ENCODE measurements around the gene HSD11B1.
A peak's percentile ranks its signal among the peaks of the same experiment; 100 is the strongest.

HSD11B1 gene

DNA sequence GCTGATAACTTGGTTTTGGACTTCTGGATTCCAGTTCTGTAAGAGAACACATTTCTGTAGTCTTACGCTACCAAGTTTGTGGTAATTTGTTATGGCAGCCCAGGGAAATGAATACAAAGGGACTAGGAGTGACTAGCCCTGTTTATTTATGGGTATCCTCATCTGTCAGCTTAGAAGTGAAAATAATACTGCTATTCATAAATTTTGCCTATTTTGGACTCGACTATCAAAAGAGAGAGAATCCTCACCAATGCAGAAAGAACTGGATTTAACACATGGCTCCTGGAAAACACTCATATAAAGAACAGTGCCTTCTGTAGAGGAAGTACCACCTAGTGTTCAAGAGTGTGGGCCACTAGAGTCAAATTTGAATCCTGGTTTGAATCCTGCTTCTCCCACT is 22.6 kb downstream of the HSD11B1 start:
- no peak for DNase-seq (ENCODE audit: low read depth)

DNA sequence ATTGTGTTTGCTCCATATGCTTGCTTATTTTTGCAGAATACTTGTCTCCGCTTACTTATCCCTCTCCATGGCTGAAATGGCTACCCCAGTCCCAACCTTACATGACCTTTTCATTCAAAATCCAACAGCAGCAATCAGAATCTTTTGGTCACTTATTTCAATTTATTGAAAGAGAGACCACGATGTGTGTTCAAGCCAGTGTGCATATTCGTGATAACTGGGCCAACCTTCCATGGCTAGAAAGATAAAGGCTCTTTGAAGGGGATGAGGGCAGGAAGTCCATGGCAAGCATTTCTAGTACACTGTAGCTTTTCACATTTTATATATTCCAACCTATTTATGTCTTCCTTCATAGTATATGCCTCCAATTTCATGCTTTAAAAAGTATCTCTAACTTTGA is 23.1 kb downstream of the HSD11B1 start:
- no peak for DNase-seq (ENCODE audit: low read depth)

GRCh38 chr1:209728466-209728865 is 23.8 kb downstream of the HSD11B1 start:
- DNase-seq (ENCODE audit: low read depth): no peak

DNA sequence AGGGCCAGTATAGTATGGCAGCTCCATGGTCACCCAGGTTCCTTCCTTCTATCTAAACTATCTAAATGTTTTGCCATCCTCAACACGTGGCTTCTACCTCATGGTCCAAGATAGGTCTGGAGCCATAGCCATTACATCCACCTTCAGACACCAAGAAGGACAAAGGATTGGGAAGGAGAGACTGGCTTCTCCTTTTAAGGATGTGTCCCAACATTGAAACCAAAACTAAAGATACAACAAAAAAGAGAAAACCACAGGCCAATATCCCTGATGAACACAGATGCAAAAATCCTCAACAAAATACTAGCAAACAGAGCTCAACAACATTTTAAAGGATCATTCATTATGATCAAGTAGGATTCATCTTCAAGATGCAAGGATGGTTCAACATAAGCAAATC is 24.8 kb downstream of the HSD11B1 start:
- DNase-seq (ENCODE audit: low read depth): no peak

- DNase-seq (ENCODE audit: low read depth): peak; percentile 51
Measured at GRCh38 chr1:209732725-209733124, 28.1 kb downstream of the HSD11B1 start.

DNA sequence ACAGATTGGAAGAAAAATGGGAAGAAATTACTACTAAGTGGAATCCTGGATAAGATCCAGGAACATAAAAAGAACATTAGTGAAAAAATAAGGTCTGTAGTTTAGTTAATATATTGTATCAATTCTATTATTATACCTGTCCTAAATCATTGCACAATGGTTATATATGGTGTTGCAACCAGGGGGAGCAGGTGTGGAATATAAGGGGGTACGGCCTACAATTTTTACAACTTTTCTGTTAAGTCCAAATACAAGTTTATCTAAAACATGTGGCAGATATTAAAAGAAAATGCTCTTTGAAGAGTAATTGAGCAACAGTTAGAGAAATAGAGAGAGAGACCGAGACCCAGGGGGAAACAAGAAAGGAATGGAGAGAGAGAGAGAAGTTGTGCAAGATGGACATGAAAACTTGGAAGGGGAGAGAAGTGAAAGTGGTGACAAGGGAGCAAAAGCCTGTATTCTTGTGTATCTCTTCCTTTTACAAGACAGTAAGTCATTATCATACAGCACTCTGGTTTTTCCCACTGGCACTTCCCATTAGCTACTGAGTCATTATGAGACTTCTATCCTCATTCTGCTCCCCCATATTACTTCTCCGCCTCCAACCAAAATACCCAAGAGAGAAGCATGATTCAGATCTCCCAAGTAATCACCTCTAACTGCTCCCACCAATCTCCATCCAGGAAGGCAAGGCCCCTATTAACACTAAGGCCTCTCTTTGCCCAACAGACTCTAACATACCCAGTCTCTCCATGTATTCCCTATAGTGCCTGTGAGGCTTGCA is 29.0 kb downstream of the HSD11B1 start:
- DNase-seq (ENCODE audit: low read depth): peak; percentile 36

DNA sequence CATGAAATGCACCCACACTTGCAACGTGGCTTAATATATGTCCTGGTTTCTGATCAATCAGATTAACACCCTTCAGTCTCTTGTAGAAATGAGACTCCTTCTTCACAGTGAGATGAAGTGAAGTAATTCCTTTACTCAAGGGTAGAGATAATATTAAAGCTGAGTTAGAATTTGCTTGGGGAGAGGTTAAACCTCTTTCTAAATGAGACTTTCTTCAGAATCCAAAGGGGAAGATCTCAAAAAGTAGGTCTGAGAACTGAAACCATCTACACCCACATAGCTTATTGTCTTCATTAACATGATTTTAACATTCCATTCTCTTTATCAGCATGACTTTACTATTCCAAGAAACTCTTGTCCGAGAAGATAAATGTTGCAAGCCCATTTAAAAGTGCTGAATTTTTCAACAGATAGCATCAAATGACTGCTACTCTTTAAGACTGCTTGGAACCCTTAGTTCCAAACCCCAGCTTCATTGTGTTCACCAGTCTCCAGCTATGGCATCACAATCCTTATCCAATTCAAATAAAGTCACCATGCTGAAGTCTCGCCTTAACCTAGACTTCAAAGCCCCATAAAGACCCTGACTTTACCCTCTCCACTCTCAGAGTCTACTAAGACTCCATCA is 32.0 kb downstream of the HSD11B1 start:
- DNase-seq (ENCODE audit: low read depth): no peak

GRCh38 chr1:209737118-209737505 is 32.5 kb downstream of the HSD11B1 start:
- no peak for DNase-seq (ENCODE audit: low read depth)

GRCh38 chr1:209738270-209738669 is 33.6 kb downstream of the HSD11B1 start:
- no peak for DNase-seq (ENCODE audit: low read depth)

- no peak for DNase-seq (ENCODE audit: low read depth)
Measured at GRCh38 chr1:209741193-209741592, 36.5 kb downstream of the HSD11B1 start.

DNA sequence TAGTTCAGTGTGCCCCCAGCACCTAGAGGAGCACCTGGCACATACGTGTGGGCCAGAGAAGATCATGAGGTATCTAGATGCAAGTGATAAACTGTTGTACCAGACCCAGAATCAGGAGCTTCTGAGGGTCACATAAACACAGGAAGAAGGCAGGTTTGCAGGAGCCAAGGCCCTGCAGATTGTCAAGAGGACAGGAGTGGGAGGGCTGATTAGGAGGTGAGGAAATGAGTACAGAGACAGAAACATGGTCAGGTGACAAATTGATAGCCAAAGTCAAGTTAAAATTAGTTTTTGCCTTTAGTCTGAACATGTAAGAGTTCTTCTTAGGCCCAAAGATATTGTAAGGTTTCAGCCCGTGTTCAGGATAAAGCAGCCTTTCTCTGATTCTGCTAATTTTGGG is 37.2 kb downstream of the HSD11B1 start:
- no peak for DNase-seq (ENCODE audit: low read depth)

- peak; percentile 74 for DNase-seq (ENCODE audit: low read depth)
Measured at GRCh38 chr1:209742409-209743144, 37.9 kb downstream of the HSD11B1 start.

DNA sequence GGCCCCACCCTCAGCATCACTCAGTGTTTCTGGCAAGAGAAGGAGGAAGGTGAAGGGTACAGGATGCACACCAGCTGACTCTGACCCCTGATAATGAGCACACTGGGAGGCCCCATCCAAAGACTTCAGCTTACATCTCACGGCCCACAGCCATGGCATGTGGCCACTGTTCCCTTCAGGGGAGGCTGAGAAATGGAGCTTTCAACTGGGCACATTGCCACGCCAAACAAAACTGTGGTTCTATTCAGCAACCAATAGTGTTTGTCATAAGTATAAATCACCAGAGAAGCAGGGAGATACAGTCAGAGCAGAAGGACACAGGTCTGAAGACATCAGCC is 38.5 kb downstream of the HSD11B1 start:
- DNase-seq (ENCODE audit: low read depth): peak; percentile 40

DNA sequence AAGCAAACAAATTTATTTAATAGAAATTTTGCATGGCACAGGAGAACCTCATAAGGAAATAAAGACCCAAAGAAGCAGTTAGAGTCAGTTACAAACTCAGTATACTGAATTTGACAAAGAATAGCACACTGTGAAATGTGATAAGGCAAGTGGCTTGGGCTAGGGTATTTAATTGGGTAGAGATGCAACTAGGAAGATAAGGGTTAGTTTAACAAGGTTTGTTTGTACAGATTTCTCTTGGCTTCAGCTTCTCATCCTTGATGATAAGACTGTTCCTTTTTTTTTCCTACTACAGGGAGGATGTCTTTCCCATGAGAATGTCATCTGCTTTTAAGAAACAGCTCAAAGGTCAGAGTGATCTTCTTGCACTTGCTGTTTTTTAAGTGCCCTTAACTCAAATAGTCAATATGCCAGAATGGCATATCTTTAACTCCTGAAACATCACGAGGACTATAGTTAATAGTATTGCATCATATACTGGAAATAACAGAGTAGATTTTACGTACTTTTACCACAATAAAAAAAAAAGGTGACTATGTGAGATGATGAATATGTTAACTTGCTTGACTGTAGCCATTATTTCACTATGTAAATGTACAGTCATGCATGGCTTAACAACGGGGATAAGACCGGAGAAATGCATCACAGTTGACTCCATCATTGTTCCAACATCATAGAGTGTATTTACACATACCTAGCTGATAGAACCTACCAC is 42.0 kb downstream of the HSD11B1 start:
- DNase-seq (ENCODE audit: low read depth): peak; percentile 80

DNA sequence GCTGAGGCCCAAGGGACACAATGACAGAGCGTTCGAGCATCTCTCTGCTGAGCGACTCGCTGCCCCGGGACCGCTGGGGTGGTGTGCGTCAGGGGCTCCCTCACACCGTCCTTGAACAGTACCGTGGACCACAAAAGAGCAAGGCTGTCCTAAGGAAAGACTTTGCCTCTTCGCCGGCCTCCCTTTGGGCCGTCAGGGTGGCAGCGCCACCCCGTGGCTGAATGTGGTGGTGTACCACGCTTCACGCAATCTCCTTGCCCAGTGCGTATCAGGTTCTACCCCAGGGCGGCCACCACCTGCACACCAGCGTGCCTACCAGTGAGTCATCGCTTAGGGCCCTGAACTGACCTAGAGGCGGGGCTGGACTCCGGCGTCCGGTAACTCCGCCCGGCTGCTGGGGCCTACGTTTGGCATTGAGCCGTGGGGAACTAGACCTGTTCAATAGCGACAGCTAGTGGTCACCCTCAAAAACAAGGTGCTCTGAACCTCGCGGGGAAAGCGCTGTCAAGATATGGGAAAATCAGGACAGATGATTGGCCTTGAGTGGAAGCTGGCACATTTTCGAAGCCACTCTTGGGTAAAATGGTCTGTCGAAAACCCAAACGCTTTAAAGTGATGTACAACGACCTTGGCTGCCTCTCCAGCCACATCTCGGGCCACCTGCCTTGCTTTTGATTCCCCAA is 43.1 kb downstream of the HSD11B1 start:
- DNase-seq (ENCODE audit: low read depth): peak; percentile 95

GRCh38 chr1:209748620-209749019 is 44.0 kb downstream of the HSD11B1 start:
- DNase-seq (ENCODE audit: low read depth): no peak

GRCh38 chr1:209749205-209749604 is 44.6 kb downstream of the HSD11B1 start:
- no peak for DNase-seq (ENCODE audit: low read depth)

- DNase-seq (ENCODE audit: low read depth): no peak
Measured at GRCh38 chr1:209749670-209750323, 45.2 kb downstream of the HSD11B1 start.

- no peak for DNase-seq (ENCODE audit: low read depth)
Measured at GRCh38 chr1:209751627-209752231, 47.1 kb downstream of the HSD11B1 start.

DNA sequence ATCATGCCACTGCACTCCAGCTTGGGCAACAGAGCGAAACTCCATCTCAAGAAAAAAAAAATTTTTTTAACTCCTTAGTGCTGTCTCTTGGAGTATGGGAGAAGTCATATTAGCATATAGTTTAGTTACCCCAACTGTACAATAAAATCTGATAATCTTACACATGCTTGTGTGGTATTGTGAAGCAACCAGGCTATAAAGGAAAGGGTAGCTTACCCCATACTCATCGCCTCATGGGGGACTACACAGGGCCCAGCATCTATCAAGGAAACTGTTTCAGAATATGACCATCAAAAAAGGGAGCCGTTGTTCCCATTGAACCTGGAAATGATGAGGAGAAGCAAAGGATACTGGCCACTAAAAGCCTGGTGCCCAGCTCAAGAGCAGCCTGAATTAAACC is 48.2 kb downstream of the HSD11B1 start:
- DNase-seq (ENCODE audit: low read depth): no peak

DNA sequence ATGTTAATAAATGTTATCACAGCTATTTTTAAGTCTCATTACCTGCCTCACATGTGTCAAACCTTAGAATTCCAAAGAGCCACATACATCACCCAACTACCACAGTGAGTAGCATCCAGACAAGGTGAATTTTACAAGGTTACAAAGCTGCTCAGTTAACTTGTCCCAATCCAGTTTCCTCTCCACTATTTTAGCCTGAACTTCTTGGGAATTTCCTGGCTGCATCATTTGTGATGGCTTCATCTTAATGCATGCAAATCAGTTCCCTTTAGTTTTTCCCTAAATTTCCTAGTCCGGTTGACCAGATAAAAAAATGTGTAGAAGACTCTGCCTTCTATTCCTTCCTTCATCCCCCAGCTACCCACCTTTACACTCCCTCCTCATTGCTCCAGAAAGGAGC is 50.6 kb downstream of the HSD11B1 start:
- no peak for DNase-seq (ENCODE audit: low read depth)
